Esophagus squamous epithelium (tissue), 4 donors: ENCODE data around the gene HERC5.

Experiments
- CTCF ChIP-seq, 6 experiments: fragments of 450-650 bp in 4 of 6; fragments of 200-600 bp in 2 of 6; sonication (generic) in 2 of 6; IDR thresholded peaks; one replicate each; pipeline ENCODE4 v1.5.1; 2016 to 2019; ENCODE audit warnings: antibody characterized with exemption in 6 of 6, mild to moderate bottlenecking in 4 of 6, moderate library complexity in 4 of 6
- POLR2A ChIP-seq, 4 donors: fragments of 450-650 bp; IDR thresholded peaks; one replicate each; pipeline ENCODE4 v1.6.1; 2017; ENCODE audit warnings: antibody characterized with exemption in 4 of 4, mild to moderate bottlenecking in 4 of 4, moderate library complexity in 3 of 4

GRCh38 chr4:88465653-88466192 lies 8.8 kb downstream of the HERC5 start:
- TF ChIP-seq CTCF (IDR thresholded peaks at IDR 0.05): no peak
- TF ChIP-seq POLR2A (IDR thresholded peaks at IDR 0.05): no peak
